HPDE6-E6E7 (cell line): ENCODE data around the gene ASCL1.
A peak's percentile ranks its signal among the peaks of the same experiment; 100 is the strongest.

Experiments
- DNase-seq: peaks from one replicate; pipeline ENCODE4 v3.0.0; 2011; ENCODE audit warnings: missing footprints; ENCODE audit errors: extremely low spot score

Gene ASCL1

DNA sequence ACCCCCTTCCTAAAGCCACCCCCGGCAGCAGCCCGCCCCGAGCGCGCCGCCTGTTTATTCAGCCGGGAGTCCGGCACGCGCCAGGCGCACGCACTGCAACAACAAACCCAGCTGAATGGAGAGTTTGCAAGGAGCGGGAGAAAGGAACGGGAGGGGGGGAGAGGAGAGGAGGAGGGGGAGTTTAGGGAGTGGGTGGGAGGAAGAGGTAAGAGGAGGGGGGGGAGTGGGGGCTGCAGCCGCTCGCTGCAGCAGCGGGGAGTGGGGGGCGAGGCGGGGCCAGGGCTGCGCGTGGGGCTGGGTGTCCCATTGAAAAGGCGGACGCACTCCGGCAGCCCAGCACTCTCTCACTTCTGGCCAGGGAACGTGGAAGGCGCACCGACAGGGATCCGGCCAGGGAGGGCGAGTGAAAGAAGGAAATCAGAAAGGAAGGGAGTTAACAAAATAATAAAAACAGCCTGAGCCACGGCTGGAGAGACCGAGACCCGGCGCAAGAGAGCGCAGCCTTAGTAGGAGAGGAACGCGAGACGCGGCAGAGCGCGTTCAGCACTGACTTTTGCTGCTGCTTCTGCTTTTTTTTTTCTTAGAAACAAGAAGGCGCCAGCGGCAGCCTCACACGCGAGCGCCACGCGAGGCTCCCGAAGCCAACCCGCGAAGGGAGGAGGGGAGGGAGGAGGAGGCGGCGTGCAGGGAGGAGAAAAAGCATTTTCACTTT lies at the start of gene ASCL1:
Gene ASCL1, plus strand, starts transcription at position 336 of the 712 bp plus-strand sequence. CDS start 571 bp downstream, outside the sequence.
- no peak for DNase-seq

DNA sequence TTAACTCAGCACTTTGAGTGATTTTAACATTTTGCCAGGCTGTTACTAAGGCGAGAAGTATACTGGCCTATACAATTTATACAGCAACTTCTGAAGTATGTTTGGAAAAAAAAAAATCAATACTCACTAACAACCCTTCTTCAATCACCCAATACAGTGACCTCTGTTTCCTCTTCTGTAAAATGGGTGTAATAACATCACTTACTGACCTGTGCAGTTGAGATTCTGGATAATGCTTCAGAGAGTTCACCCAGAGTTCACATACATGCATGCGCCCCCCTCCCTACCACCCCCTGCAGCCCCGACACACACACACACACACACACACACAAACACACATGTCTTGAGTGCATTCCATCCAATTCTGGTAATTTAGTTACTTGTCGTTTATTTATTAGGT lies 49.6 kb upstream of the ASCL1 start:
- no peak for DNase-seq

- DNase-seq = no peak
These were observed 47.3 kb upstream of the ASCL1 start for GRCh38 chr12:102910137-102910536.

- DNase-seq = no peak
These were observed 46.7 kb upstream of the ASCL1 start for GRCh38 chr12:102910792-102911191.

DNA sequence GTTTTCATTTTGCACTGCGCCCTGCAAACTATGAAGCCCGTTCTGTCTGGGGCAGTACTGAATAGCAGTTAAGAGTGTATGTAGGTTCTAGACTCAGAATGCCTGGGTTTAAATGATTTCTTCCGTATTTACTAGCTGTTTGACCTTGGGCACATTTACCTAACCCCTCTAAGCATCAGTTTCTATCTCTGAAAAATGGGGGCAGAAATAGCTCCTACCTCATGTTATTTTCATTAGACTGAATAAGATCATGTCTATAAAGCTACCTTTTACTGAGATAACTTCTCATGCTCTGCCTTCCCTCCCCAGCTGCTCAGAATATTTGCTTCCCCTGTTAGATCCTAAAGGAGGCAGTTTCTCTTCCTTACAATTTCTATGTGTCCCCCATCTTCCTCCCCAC lies 46.2 kb upstream of the ASCL1 start:
- no peak for DNase-seq

DNA sequence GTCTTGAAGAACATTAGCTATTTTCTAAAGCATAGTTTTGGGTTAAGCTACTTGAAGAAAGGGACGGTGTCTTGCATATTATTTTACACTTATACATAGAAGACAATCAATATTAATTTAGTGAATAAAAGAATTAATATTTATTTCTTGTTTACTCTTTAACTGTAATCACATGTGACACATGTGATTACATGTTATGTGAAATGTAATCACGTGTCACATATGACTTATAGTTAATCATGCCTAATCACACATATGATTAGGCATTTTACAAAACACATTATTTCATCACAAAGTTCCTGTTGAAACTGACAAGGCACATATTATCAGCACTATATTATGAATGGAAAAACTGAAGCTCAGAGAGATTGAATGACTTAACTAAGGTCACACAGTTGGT lies 45.2 kb upstream of the ASCL1 start:
- no peak for DNase-seq

- DNase-seq = no peak
These were observed 43.8 kb upstream of the ASCL1 start for GRCh38 chr12:102913453-102914226.

- no peak for DNase-seq
These were observed 41.0 kb upstream of the ASCL1 start for GRCh38 chr12:102916252-102917025.

DNA sequence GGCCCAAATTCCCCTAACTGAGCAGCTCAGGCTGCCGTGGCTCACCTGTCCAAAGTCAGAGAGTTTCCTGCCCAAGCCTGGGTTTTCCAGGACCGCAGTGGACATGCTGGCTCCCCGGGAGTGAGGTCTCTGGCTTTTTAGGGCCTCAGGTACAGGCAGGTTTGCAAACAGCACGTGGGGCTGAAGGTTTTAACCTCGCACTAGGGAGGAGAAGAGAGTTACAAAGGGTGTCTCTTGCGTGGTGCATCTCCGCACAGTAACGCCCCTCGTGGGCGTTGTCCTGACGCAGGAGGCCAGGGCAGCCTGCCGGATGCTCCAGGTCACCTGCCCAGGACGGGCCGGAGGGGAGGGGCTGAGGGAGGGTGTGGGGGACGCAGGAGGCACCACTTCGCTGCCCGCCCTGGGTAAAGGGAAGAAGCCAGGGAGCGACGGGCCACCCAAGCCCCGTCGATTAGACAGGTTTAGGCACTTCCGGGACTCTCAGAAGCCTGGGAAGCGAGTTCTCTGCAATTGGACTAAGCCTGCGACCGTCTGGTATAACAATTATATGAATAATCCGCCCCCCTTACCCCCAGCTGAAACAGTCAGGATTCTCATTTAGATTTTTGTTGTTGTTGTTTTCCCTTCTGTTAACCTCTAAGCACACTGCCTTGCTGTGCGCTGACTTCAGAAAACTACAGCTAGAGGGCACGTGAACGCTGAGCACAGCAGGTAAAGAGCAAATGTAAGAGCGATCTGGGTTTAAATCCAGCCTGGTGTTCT lies 40.3 kb upstream of the ASCL1 start, which contains the start of gene PAH:
Gene PAH, minus strand, starts transcription at position 219 of the 762 bp plus-strand sequence. Its CDS starts 114 bp downstream, at position 105.
- no peak for DNase-seq

DNA sequence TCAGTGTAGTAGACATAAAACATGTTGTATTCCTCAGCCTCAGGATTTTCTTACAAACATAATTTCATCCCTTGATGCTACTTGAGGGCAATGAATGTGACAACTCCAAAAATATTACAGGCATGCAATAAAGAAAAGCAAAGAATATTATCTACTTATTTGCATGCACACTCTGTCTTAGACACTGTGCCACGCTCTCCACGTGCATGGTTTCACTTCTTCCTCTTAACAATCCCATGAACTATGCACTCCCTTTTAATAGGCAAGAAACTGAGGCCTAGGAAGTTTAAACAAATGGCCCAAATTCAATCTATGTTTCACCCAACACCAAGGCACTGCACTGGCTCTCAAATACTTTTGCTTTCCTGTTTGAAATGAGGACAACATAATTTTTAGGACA lies 38.6 kb upstream of the ASCL1 start:
- DNase-seq = no peak

DNA sequence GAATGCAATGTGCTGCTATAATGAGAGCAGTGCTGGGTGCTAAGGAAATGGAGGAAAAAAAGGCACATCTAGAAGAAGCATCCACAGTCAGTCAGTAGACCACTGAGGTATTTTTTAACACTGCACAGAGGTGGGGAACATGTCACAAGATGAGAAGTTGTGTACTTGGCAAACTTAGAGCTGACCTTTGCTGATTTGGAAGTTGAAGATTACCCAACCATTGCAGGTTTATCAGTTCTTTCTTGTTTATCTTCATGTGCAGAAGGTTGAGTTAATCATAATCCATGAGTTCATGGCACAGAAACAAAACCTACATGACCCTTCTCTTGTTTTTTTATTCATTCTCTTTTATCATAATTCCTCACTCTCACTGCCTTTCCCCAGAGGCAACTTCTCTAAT lies 37.2 kb upstream of the ASCL1 start:
- no peak for DNase-seq

DNA sequence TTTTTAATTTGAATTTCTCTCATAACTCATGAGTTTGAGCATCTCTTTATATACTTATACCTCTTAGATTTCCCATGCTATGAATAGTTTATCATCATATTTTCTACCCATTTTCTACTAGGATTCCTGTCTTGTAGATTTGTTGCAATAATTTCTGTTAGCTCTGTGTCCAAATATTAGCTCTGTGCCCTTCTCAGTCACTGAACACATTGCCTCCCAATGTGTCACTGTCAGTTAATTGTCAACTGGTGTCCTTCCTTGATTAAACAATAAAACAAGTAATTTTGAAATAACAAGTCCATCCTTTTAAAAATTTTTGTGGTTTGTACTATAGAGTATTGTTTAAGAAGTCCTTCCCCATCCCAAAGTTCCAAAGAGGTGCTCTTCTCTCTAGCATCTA lies 36.2 kb upstream of the ASCL1 start:
- no peak for DNase-seq

DNA sequence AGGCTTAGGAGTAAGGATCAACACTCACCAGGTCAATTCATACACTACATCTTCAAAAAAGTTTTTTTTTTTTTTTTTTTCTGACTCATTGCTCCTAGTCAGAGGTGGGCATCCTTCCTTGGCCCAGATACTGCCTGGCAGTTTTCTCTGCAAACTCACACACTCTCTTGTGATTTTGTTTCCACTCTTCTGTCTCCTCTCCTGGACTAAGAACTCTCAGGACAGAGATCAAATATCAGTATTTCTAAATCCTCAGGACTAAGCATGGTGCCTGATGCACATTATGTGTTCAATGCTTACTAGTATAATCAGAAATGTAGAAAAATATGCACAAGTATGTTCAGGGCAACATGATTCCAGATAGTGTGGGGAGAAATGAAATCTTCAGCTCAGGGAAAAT lies 30.3 kb upstream of the ASCL1 start:
- DNase-seq = no peak

DNA sequence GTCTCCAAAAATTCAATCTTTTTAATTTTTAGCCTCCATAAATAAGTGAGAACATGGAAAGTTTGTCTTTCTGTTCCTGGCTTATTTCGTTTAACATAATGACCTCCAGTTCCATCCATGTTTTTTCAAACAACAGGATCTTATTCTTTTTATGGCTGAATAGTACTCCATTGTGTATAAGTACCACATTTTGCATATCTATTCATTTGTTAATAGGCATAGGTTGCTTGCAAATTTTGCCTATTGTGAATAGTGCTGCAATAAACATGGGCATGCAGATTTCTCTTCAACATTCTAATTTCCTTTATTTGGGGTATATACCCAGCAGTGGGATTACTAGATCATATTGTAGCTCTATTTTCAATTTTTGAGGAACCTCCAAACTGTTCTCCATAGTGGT lies 24.3 kb upstream of the ASCL1 start:
- no peak for DNase-seq

DNA sequence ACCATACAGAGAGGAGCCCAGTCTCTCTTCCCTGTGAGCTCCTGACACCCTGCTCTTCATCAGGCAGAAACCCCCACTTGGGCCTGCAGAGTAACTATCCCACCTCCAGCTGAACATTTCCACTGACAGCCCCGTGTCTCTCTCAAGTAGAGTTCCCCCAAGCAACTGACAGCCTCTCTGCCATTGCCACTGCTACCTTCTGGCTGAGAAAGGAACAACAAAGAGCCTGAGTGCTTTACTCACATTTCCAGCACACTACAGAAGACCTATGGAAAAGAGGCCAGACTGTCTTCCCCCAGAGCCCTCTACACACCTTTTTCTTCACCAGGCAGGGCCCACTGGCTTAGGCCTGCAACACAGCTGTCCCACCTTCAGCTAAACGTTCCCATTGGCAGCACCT lies 18.4 kb upstream of the ASCL1 start:
- no peak for DNase-seq

DNA sequence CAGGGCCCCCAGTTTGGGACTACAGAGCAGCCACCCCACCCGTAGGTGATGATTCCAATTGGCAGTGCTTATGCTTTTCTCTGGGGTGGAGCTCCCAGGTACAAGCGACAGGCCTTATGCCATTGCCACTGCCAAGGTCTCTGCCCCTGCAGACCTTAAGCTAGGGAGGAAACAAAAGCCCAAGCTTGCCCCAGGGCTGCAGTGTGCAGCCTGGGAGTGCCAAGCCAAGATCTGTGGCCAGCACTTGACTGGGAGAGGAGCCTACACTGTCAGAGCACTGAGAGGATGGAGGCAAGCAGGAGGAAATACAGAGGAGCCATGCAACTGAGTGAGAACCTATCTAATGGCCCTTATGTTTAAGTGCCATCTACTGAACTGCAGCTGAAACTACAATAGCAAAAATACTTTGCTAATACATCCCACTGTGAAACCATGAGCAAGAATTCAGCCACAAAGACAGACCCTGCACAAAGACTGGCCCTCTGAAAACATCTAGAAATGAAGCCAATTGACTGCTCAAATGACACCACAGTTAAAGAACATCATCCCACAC lies 17.7 kb upstream of the ASCL1 start:
- no peak for DNase-seq

DNA sequence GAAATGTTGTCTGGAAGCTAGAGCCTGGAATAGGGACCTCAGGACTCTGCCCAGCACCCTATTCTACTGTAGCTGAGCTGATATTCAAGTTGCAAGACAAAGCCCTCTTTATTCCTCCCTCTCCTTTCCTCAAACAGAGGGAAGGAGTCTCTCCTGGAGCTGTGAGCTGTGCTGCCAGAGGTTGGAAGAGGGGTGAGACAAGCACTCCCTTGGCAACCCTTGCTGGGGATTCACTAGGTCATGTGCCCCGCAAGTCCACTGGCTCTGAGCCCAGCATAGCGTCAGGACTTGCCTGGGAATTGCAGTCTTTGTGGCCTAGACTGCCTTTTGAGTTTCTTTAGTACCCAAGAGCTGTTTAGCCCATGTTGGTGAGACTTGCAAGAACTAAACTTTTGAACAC lies 11.4 kb upstream of the ASCL1 start:
- DNase-seq = no peak

DNA sequence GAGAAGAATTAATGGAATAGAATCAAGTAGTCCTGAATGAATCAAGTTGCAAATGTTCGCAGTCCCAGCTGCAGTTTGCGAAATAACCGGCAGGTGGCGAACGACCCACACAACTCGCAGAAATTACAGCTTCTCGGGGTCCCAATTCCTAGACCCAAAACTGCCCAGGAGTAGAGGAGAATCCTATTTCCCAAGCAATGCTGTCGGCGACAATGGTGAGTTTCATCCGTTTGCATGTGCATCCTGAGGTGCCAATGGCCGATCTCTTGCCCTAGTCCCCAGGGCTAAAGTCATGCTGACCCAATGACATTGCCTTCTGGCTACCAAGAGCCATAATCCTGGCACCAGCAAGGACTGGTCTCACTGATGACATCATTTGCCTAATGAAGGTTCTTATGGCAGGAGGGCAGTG lies 8.5 kb upstream of the ASCL1 start:
- DNase-seq = peak; percentile 19

- no peak for DNase-seq
These were observed 7.1 kb upstream of the ASCL1 start for GRCh38 chr12:102950107-102950949.

- no peak for DNase-seq
These were observed 6.4 kb upstream of the ASCL1 start for GRCh38 chr12:102950950-102951619.
